Activated CD8-positive, alpha-beta T cell treated with anti-CD3 and anti-CD28 coated beads for 36 hours (primary cell): Measurements from ENCODE around the gene STAG1. TPM values are rescaled to one million over a fixed set of nuclear protein-coding genes. Genes with fewer than 3 reads are reported as not detected.

Experiments used
- ATAC-seq: fragments of 200-7000 bp; cut with Tn5 transposase; one replicate; pipeline ENCODE4 v1.10.0; 2021; ENCODE audit warnings: mild to moderate bottlenecking, moderate library complexity
- CTCF ChIA-PET: fragments of 350-600 bp; sonication (Branson Sonifier 250); formaldehyde crosslinking; loops from one replicate; lab custom pipeline; 2021; ENCODE audit warnings: antibody characterized with exemption; lab: Charles Lee
- POLR2A ChIA-PET: fragments of 350-600 bp; sonication (Branson Sonifier 250); formaldehyde crosslinking; loops from one replicate; lab custom pipeline; 2021; ENCODE audit warnings: antibody characterized with exemption; lab: Charles Lee
- DNase-seq: peaks from one replicate; pipeline ENCODE4 v3.0.0-alpha.2; 2020
- H3K27ac Mint-ChIP-seq: one replicate; pipeline ENCODE4 v1.8.0; 2021; ENCODE audit warnings: mild to moderate bottlenecking, mixed read lengths
- H3K27me3 Mint-ChIP-seq: one replicate; pipeline ENCODE4 v1.8.0; 2021; ENCODE audit warnings: mixed read lengths
- H3K36me3 Mint-ChIP-seq: one replicate; pipeline ENCODE4 v1.8.0; 2021; ENCODE audit warnings: low read depth, mixed read lengths
- H3K4me1 Mint-ChIP-seq: one replicate; pipeline ENCODE4 v1.8.0; 2021; ENCODE audit warnings: low read depth, mixed read lengths
- H3K4me3 Mint-ChIP-seq: one replicate; pipeline ENCODE4 v1.8.0; 2021; ENCODE audit warnings: mild to moderate bottlenecking, moderate library complexity, mixed read lengths
- H3K9me3 Mint-ChIP-seq: one replicate; pipeline ENCODE4 v1.8.0; 2021; ENCODE audit warnings: mixed read lengths
- CTCF ChIP-seq: fragments of 200-600 bp; IDR thresholded peaks from one replicate; pipeline ENCODE4 v1.8.0; 2022; ENCODE audit warnings: antibody characterized with exemption, mild to moderate bottlenecking
- intact Hi-C: fragments of 100-400 bp; cut with micrococcal nuclease; formaldehyde crosslinking; loops from one replicate; pipeline ENCODE4 v1.10.0; 2022
- total RNA-seq, 2 experiments: library from RNA; stranded (reverse); gene quantifications; one replicate each; pipeline ENCODE4 v1.2.3, GENCODE V29; 2021

Gene STAG1
- total RNA-seq, 2 experiments from 2014 or later = 32.5 to 32.8 TPM

- no peak for ATAC-seq
- ChIA-PET POLR2A (interaction anchor here (1.0 kb wide), 1 partner anchor 10 kb away, joined by 4 read pairs; no protein-coding TSS in a partner anchor), CTCF (no interaction called here)
- Mint-ChIP-seq H3K27me3 (no peaks in the 10 kb centered on the region), H3K9me3 (no peaks in the 10 kb centered on the region), H3K36me3 (peaks cover 6% of the 10 kb centered on the region), H3K27ac (no peak overlapping the region), H3K4me1 (peaks cover 31% of the 10 kb centered on the region), H3K4me3 (no peak overlapping the region)
- intact Hi-C loops = no loop called here
- no peak for DNase-seq
- no peak for TF ChIP-seq CTCF
Measured at GRCh38 chr3:136676009-136676408, 76.2 kb downstream of the STAG1 start.

- TF ChIP-seq CTCF = no peak
- CTCF ChIA-PET = no interaction called here
- peaks cover 31% of the 10 kb centered on the region for H3K4me1 Mint-ChIP-seq
- ATAC-seq = no peak
- H3K9me3 Mint-ChIP-seq = no peaks in the 10 kb centered on the region
- peaks cover 6% of the 10 kb centered on the region for H3K36me3 Mint-ChIP-seq
- H3K27me3 Mint-ChIP-seq = no peaks in the 10 kb centered on the region
- POLR2A ChIA-PET = no interaction called here
- intact Hi-C loops = no loop called here
- DNase-seq = no peak
- H3K4me3 Mint-ChIP-seq = no peak overlapping the region
- no peak overlapping the region for H3K27ac Mint-ChIP-seq
Measured at GRCh38 chr3:136675150-136675858, 76.9 kb downstream of the STAG1 start.

- Mint-ChIP-seq H3K9me3 (no peaks in the 10 kb centered on the region), H3K4me3 (no peak overlapping the region), H3K36me3 (peaks cover 14% of the 10 kb centered on the region), H3K27me3 (no peaks in the 10 kb centered on the region), H3K27ac (no peak overlapping the region), H3K4me1 (peaks cover 31% of the 10 kb centered on the region)
- TF ChIP-seq CTCF = no peak
- ATAC-seq (no peak), DNase-seq (no peak)
- intact Hi-C loops = no loop called here
- ChIA-PET CTCF (no interaction called here), POLR2A (no interaction called here)
Measured at GRCh38 chr3:136672457-136672856, 79.7 kb downstream of the STAG1 start.

- CTCF ChIA-PET = no interaction called here
- peaks cover 36% of the 10 kb centered on the region for H3K4me1 Mint-ChIP-seq
- POLR2A ChIA-PET = no interaction called here
- intact Hi-C loops = no loop called here
- H3K4me3 Mint-ChIP-seq = no peak overlapping the region
- no peak for TF ChIP-seq CTCF
- H3K36me3 Mint-ChIP-seq = peaks cover 14% of the 10 kb centered on the region
- DNase-seq (no peak), ATAC-seq (no peak)
- H3K27me3 Mint-ChIP-seq = no peaks in the 10 kb centered on the region
- H3K9me3 Mint-ChIP-seq = no peaks in the 10 kb centered on the region
- H3K27ac Mint-ChIP-seq = no peak overlapping the region
Measured at GRCh38 chr3:136671921-136672320, 80.3 kb downstream of the STAG1 start.

- DNase-seq = no peak
- Mint-ChIP-seq H3K27me3 (no peaks in the 10 kb centered on the region), H3K4me3 (no peak overlapping the region), H3K9me3 (no peaks in the 10 kb centered on the region), H3K4me1 (peaks cover 34% of the 10 kb centered on the region), H3K36me3 (peaks cover 17% of the 10 kb centered on the region), H3K27ac (no peak overlapping the region)
- POLR2A ChIA-PET = no interaction called here
- no peak for ATAC-seq
- no peak for TF ChIP-seq CTCF
- intact Hi-C loops = no loop called here
- CTCF ChIA-PET = no interaction called here
Measured at GRCh38 chr3:136670166-136670565, 82.0 kb downstream of the STAG1 start.
